Measurements from ENCODE around the gene PCAT7.
"Not testable (repeated sequence)": the region's sequence is repeated elsewhere in the genome, so short reads cannot be mapped to it uniquely, and the experiment has no call there.

PCAT7 gene

GRCh38 chr9:94538908-94539307 is 16.0 kb upstream of the PCAT7 start (continued):
- TF ChIP-seq, protein P1, sequence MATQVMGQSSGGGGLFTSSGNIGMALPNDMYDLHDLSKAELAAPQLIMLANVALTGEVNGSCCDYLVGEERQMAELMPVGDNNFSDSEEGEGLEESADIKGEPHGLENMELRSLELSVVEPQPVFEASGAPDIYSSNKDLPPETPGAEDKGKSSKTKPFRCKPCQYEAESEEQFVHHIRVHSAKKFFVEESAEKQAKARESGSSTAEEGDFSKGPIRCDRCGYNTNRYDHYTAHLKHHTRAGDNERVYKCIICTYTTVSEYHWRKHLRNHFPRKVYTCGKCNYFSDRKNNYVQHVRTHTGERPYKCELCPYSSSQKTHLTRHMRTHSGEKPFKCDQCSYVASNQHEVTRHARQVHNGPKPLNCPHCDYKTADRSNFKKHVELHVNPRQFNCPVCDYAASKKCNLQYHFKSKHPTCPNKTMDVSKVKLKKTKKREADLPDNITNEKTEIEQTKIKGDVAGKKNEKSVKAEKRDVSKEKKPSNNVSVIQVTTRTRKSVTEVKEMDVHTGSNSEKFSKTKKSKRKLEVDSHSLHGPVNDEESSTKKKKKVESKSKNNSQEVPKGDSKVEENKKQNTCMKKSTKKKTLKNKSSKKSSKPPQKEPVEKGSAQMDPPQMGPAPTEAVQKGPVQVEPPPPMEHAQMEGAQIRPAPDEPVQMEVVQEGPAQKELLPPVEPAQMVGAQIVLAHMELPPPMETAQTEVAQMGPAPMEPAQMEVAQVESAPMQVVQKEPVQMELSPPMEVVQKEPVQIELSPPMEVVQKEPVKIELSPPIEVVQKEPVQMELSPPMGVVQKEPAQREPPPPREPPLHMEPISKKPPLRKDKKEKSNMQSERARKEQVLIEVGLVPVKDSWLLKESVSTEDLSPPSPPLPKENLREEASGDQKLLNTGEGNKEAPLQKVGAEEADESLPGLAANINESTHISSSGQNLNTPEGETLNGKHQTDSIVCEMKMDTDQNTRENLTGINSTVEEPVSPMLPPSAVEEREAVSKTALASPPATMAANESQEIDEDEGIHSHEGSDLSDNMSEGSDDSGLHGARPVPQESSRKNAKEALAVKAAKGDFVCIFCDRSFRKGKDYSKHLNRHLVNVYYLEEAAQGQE (tag by site-specific recombination; IDR thresholded peaks at IDR 0.05): no peak

- H3K4me3 ChIP-seq (ENCODE audit: low read depth, low read length); H3K4me1 ChIP-seq (ENCODE audit: control insufficient read depth, insufficient read depth, low read length); H3K27ac ChIP-seq (ENCODE audit: extremely low read depth, low read depth, low read length); H3K9me3 ChIP-seq (ENCODE audit: control insufficient read depth, insufficient read depth, low read depth, low read length); H3K36me3 ChIP-seq (ENCODE audit: control insufficient read depth in 2 of 2, insufficient read depth in 1 of 2, low read length in 2 of 2); CTCF ChIA-PET; POLR2A ChIA-PET: not testable (repeated sequence)
Measured at GRCh38 chr9:94544335-94544734, 10.5 kb upstream of the PCAT7 start.

DNA sequence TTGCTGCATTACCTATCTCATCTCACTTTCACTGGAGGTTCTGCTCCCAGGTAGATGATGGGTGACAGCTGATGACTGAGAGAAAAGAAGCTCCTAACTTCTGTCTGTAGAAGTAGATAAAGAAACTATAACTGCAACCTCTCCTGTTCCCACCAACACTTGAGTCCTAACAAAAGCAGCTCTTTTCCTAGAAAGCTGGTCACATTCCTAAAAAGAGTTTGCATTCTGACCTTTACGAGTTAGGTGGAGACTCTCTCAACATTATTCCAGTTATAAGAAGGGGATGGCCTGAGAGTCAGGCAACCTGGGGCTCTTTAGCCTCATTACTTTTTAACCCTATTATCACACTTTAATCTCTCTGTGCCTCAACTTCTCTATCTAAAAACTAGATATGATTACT is 8.9 kb upstream of the PCAT7 start:
- Histone ChIP-seq H3K27ac (ENCODE audit: extremely low read depth, low read depth, low read length) (no peak overlapping the region), H3K4me3 (ENCODE audit: low read depth, low read length) (no peak overlapping the region), H3K4me1 (ENCODE audit: control insufficient read depth, insufficient read depth, low read length) (no peaks in the 10 kb centered on the region), H3K36me3 (ENCODE audit: control insufficient read depth in 2 of 2, insufficient read depth in 1 of 2, low read length in 2 of 2) (no peaks in the 10 kb centered on the region), H3K9me3 (ENCODE audit: control insufficient read depth, insufficient read depth, low read depth, low read length) (no peaks in the 10 kb centered on the region)
- CTCF ChIA-PET: interaction anchor here (0.6 kb wide), 1 partner anchor 586 kb away, joined by 4 read pairs; no protein-coding TSS in a partner anchor
- no peak for TF ChIP-seq ZNF248 (tag by site-specific recombination; IDR thresholded peaks at IDR 0.05)
- TF ChIP-seq ZNF548 (tag by site-specific recombination; IDR thresholded peaks at IDR 0.05): no peak
- no peak for TF ChIP-seq ZNF623 (tag by site-specific recombination; IDR thresholded peaks at IDR 0.05)
- TF ChIP-seq BCL6B (tag by site-specific recombination; IDR thresholded peaks at IDR 0.05): peak; percentile 64; the same call in 1 of the 2 replicates
- TF ChIP-seq ZXDB (tag by site-specific recombination; IDR thresholded peaks at IDR 0.05): no peak
- POLR2A ChIA-PET: no interaction called here

GRCh38 chr9:94553029-94553938 is 1.6 kb upstream of the PCAT7 start:
- Histone ChIP-seq H3K27ac (ENCODE audit: extremely low read depth, low read depth, low read length) (no peak overlapping the region), H3K9me3 (ENCODE audit: control insufficient read depth, insufficient read depth, low read depth, low read length) (no peaks in the 10 kb centered on the region), H3K4me1 (ENCODE audit: control insufficient read depth, insufficient read depth, low read length) (no peaks in the 10 kb centered on the region), H3K4me3 (ENCODE audit: low read depth, low read length) (no peak overlapping the region), H3K36me3 (ENCODE audit: control insufficient read depth in 2 of 2, insufficient read depth in 1 of 2, low read length in 2 of 2) (no peaks in the 10 kb centered on the region)
- ChIA-PET POLR2A (no interaction called here), CTCF (interaction anchor here (0.6 kb wide), 1 partner anchor 581 kb away, joined by 3 read pairs; no protein-coding TSS in a partner anchor)
- no peak for TF ChIP-seq ZNF19 (tag by site-specific recombination; IDR thresholded peaks at IDR 0.05; ENCODE audit: low read depth)
- TF ChIP-seq MYNN (tag by site-specific recombination; IDR thresholded peaks at IDR 0.05; ENCODE audit: borderline replicate concordance): no peak
- no peak for TF ChIP-seq HOXA7 (CRISPR knock-in tag; IDR thresholded peaks at IDR 0.05; ENCODE audit: borderline replicate concordance)
- TF ChIP-seq ZNF362 (tag by site-specific recombination; IDR thresholded peaks at IDR 0.05): no peak
- no peak for TF ChIP-seq ZNF610 (tag by site-specific recombination; IDR thresholded peaks at IDR 0.05; ENCODE audit: borderline replicate concordance)
- no peak for TF ChIP-seq ZNF23 (tag by site-specific recombination; IDR thresholded peaks at IDR 0.05; ENCODE audit: borderline replicate concordance)
- no peak for TF ChIP-seq ZBTB7A (tag by site-specific recombination; IDR thresholded peaks at IDR 0.05; ENCODE audit: low read depth)
- no peak for TF ChIP-seq ZNF670 (tag by site-specific recombination; IDR thresholded peaks at IDR 0.05; ENCODE audit: low read depth)
- no peak for TF ChIP-seq ZNF37A (tag by site-specific recombination; IDR thresholded peaks at IDR 0.05)
- TF ChIP-seq BCL6B (tag by site-specific recombination; IDR thresholded peaks at IDR 0.05): no peak

Data from HEK293 (cell line).